GM12872 (cell line): Measurements from ENCODE around the gene OSBPL10.

Experiments used
- CTCF ChIP-seq: IDR thresholded peaks from 3 replicates; pipeline ENCODE4 v1.5.1; 2011; ENCODE audit warnings: low read depth, mild to moderate bottlenecking, low read length, moderate library complexity; ENCODE audit not compliant: insufficient read depth

The OSBPL10 gene

GRCh38 chr3:31613177-31613576 lies 367.9 kb downstream of the OSBPL10 start:
- TF ChIP-seq CTCF, result no peak
